Measurements from ENCODE around the gene CLCNKB.

Gene CLCNKB

GRCh38 chr1:15997637-15998280 is 45.8 kb upstream of the CLCNKB start:
- TF ChIP-seq POLR2AphosphoS5 (IDR thresholded peaks at IDR 0.05; ENCODE audit: low read depth, low read length) (no peak), REST (IDR thresholded peaks at IDR 0.05; ENCODE audit: insufficient read depth in 1 of 2, low read depth in 2 of 2, low read length in 2 of 2) (no peak), FOXP2 (optimal IDR thresholded peaks at IDR 0.05; ENCODE audit: borderline replicate concordance, extremely low read depth, extremely low read length, insufficient read depth) (no peak), SIN3A (IDR thresholded peaks at IDR 0.05; ENCODE audit: borderline replicate concordance, insufficient read depth, low read length) (no peak), TAF1 (IDR thresholded peaks at IDR 0.05; ENCODE audit: borderline replicate concordance, insufficient read depth, low read length) (no peak)

- TF ChIP-seq REST (IDR thresholded peaks at IDR 0.05; ENCODE audit: insufficient read depth in 1 of 2, low read depth in 2 of 2, low read length in 2 of 2) (no peak), TAF1 (IDR thresholded peaks at IDR 0.05; ENCODE audit: borderline replicate concordance, insufficient read depth, low read length) (no peak), FOXP2 (optimal IDR thresholded peaks at IDR 0.05; ENCODE audit: borderline replicate concordance, extremely low read depth, extremely low read length, insufficient read depth) (no peak), SIN3A (IDR thresholded peaks at IDR 0.05; ENCODE audit: borderline replicate concordance, insufficient read depth, low read length) (no peak), POLR2AphosphoS5 (IDR thresholded peaks at IDR 0.05; ENCODE audit: low read depth, low read length) (no peak)
Observed at GRCh38 chr1:15998929-15999328, 44.7 kb upstream of the CLCNKB start.

GRCh38 chr1:16005597-16005996 is 38.0 kb upstream of the CLCNKB start:
- TF ChIP-seq REST (IDR thresholded peaks at IDR 0.05; ENCODE audit: insufficient read depth in 1 of 2, low read depth in 2 of 2, low read length in 2 of 2): no peak
- no peak for TF ChIP-seq FOXP2 (optimal IDR thresholded peaks at IDR 0.05; ENCODE audit: borderline replicate concordance, extremely low read depth, extremely low read length, insufficient read depth)
- TF ChIP-seq SIN3A (IDR thresholded peaks at IDR 0.05; ENCODE audit: borderline replicate concordance, insufficient read depth, low read length): no peak
- no peak for TF ChIP-seq POLR2AphosphoS5 (IDR thresholded peaks at IDR 0.05; ENCODE audit: low read depth, low read length)
- TF ChIP-seq TAF1 (IDR thresholded peaks at IDR 0.05; ENCODE audit: borderline replicate concordance, insufficient read depth, low read length): no peak

- TF ChIP-seq TAF1 (IDR thresholded peaks at IDR 0.05; ENCODE audit: borderline replicate concordance, insufficient read depth, low read length): no peak
- no peak for TF ChIP-seq POLR2AphosphoS5 (IDR thresholded peaks at IDR 0.05; ENCODE audit: low read depth, low read length)
- no peak for TF ChIP-seq FOXP2 (optimal IDR thresholded peaks at IDR 0.05; ENCODE audit: borderline replicate concordance, extremely low read depth, extremely low read length, insufficient read depth)
- TF ChIP-seq REST (IDR thresholded peaks at IDR 0.05; ENCODE audit: insufficient read depth in 1 of 2, low read depth in 2 of 2, low read length in 2 of 2): no peak
- TF ChIP-seq SIN3A (IDR thresholded peaks at IDR 0.05; ENCODE audit: borderline replicate concordance, insufficient read depth, low read length): no peak
Observed at GRCh38 chr1:16006010-16006409, 37.6 kb upstream of the CLCNKB start.
